NCI-H2171 (cell line): ENCODE data around the gene SLC35C1.
"Not testable (repeated sequence)": the region's sequence is repeated elsewhere in the genome, so short reads cannot be mapped to it uniquely, and the experiment has no call there.

Experiments used
- DNase-seq: peaks from one replicate; lab custom pipeline; 2025; lab: John Stamatoyannopoulos, UW

SLC35C1 gene

GRCh38 chr11:45788887-45789286 is 16.1 kb upstream of the SLC35C1 start:
- no peak for DNase-seq

- DNase-seq = no peak
Observed at GRCh38 chr11:45791524-45791923, 13.4 kb upstream of the SLC35C1 start.

GRCh38 chr11:45794169-45794568 is 10.8 kb upstream of the SLC35C1 start:
- DNase-seq = no peak

GRCh38 chr11:45795379-45795778 is 9.6 kb upstream of the SLC35C1 start:
- DNase-seq = no peak

GRCh38 chr11:45796461-45796861 is 8.5 kb upstream of the SLC35C1 start:
- no peak for DNase-seq

- DNase-seq = no peak
Observed at GRCh38 chr11:45798793-45799441, 6.0 kb upstream of the SLC35C1 start.

- no peak for DNase-seq
Observed at GRCh38 chr11:45799562-45799961, 5.4 kb upstream of the SLC35C1 start.

GRCh38 chr11:45800261-45800660 is 4.7 kb upstream of the SLC35C1 start:
- no peak for DNase-seq

- DNase-seq = no peak
Observed at GRCh38 chr11:45801723-45802315, 3.1 kb upstream of the SLC35C1 start.

- DNase-seq = no peak
Observed at GRCh38 chr11:45802531-45803317, 2.2 kb upstream of the SLC35C1 start.

- peak; percentile 40 for DNase-seq
Observed at GRCh38 chr11:45803971-45804760, 783 bp upstream of the SLC35C1 start.

- DNase-seq = peak; percentile 40
Observed at GRCh38 chr11:45805305-45806071, 539 bp downstream of the SLC35C1 start.

- no peak for DNase-seq
Observed at GRCh38 chr11:45806072-45806933, 1.4 kb downstream of the SLC35C1 start.

GRCh38 chr11:45806937-45807791 is 2.2 kb downstream of the SLC35C1 start:
- DNase-seq = no peak

- no peak for DNase-seq
Observed at GRCh38 chr11:45807792-45808238, 2.9 kb downstream of the SLC35C1 start.

GRCh38 chr11:45808427-45808826 is 3.5 kb downstream of the SLC35C1 start:
- not testable (repeated sequence) for DNase-seq

- no peak for DNase-seq
Observed at GRCh38 chr11:45809456-45810395, 4.8 kb downstream of the SLC35C1 start.

GRCh38 chr11:45810431-45811108 is 5.6 kb downstream of the SLC35C1 start:
- DNase-seq = no peak
